AG10803 (cell line): ENCODE results near the gene RGS6.

Experiments used
- DNase-seq: peaks from one replicate; pipeline ENCODE4 v3.0.0; 2010; ENCODE audit warnings: low read depth
- H3K4me3 ChIP-seq: 2 replicates; pipeline ENCODE4 v1.5.1; 2011; ENCODE audit warnings: mild to moderate bottlenecking, low read length, control low read depth
- TF ChIP-seq, protein P1 (sequence below): conservative IDR thresholded peaks from 2 replicates; pipeline ENCODE4 v1.5.1; 2011; ENCODE audit warnings: mild to moderate bottlenecking, low read length, control low read depth, inconsistent platforms

The RGS6 gene

DNA sequence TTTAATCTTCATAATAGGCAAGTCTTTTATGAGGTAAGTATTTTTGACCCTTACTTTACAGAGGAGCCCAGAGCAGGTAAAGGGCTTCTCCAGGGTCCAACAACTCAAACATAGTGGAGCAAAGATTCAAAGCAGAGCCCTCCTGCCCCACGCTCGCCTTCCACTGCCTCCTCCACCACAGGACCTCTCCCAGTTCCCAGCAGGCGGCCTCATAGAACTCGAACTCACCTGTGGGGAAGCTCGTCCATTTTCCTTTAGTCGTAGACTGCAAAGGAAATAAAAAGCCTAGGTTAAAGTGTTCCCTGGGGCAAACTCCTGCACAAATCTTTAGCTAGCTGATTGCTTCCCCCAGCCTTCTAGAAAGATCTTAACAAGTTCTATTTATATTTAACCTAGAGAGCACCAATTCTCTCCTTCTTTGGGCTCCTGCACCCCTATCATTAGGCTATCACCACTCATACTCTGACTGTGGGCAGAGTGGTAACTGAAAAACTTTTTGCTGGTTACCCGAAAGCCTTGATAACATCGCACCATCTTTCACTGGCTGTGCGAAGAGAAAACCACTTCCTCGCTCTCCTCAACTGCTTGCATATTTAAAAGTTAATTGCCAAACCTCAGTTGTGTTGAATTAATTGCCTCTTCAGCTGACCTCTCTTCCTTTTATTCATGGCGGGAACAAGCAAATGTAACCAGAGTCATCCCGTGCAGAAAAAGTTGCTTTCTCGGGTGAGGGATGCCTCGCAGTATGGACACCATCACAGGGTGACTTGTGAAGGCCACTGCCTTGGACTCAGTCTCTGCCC lies 662.1 kb downstream of the RGS6 start:
- H3K4me3 ChIP-seq: no peak overlapping the region
- TF ChIP-seq, protein P1, sequence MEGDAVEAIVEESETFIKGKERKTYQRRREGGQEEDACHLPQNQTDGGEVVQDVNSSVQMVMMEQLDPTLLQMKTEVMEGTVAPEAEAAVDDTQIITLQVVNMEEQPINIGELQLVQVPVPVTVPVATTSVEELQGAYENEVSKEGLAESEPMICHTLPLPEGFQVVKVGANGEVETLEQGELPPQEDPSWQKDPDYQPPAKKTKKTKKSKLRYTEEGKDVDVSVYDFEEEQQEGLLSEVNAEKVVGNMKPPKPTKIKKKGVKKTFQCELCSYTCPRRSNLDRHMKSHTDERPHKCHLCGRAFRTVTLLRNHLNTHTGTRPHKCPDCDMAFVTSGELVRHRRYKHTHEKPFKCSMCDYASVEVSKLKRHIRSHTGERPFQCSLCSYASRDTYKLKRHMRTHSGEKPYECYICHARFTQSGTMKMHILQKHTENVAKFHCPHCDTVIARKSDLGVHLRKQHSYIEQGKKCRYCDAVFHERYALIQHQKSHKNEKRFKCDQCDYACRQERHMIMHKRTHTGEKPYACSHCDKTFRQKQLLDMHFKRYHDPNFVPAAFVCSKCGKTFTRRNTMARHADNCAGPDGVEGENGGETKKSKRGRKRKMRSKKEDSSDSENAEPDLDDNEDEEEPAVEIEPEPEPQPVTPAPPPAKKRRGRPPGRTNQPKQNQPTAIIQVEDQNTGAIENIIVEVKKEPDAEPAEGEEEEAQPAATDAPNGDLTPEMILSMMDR: no peak
- DNase-seq: no peak

DNA sequence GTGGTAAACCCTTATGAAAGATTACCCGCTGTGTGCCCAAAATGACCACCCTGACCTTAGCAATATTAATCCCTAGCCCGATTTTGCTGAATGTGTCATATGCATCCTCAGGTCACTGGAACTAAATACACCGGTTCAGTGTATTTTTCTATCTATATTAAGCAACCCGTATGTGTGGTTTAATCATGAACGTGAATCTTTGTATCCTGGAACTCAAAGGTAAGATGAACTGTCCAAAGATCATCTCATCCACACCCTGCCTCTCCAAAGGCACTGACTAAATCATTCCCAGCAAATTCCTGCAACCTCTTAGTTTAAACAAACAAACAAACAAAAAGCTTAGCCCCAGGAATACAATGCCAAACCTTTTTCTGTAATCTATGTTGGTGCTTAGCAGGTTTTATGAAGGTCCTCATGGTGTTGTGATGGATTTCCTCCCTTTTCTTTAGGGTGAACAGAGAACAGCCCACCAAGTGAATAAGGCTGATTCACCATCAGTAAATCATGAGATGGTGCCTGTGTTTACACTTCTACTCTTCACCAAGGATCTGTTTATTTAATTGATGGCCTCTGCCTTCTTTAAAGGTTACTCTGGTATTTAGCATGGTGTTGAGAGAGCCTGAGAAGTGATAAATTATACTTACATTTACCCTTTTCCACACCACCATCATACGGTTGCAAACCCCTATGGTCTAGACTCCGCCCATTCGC lies 663.1 kb downstream of the RGS6 start:
- no peak for DNase-seq
- no peak overlapping the region for H3K4me3 ChIP-seq
- TF ChIP-seq, protein P1: no peak

DNA sequence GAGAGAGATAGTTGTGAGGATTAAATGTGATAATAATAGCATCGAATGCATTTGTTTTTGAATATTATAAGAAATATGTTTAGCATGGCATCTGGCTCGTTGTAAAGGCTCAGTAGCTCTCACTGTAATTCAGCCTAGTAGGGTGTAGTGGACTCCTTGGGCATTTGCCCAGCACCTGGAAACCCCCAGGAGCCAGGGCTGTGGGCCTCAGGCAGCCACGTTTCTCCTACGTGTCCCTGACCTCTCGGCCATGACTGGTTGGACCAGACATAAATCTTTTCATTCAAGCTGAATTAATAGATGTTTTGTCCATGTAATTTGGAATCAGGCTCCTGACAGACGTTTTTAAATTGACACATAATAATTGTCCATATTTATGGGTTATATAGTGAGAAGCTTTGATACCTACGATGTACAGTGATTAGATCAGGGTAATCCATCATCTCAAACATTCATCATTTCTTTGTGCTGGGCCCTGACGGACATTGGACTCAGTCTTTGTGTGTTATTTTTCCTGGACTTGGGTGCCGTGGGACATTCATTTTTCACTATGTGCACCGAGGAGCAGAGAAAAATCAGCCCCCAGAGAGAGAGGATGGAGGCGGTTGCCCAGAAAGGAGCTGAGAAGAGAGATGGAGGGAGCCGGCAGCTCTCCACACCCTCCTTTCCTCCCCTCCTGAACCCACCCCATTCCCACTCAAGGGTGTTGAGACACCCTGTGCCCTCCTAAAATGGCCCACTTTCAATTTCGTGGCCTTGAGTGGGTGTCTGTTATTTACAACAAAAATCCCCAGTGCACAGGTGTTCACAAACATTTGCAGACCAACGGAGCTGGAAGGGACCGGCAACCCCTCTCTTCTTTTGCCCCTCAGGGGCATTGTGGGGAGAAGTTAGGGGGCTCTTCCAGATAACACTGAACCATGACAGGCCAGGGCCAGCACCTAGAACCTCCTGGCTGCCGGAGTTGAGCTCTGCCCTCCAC lies 665.3 kb downstream of the RGS6 start:
- TF ChIP-seq, protein P1: no peak
- H3K4me3 ChIP-seq: no peak overlapping the region
- no peak for DNase-seq

DNA sequence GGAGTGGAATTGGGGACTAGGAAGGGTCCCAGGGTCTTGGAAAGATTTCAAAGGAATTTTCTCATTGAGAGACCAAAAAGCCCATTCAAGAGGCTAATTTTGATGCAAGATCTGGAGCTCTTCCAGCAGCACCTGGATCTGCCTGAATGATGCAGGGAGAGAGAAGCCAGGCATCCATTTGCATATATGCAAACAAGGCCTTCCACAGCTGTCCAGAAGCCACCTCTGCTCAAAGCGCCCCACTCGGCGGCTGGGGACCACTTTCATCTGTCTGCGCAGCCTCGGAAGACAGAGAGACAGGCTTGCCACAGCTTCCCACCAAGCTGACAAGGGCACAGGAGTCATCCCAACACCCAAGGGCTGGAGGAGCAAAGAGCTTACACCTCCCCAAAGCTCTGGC lies 666.1 kb downstream of the RGS6 start:
- H3K4me3 ChIP-seq: no peak overlapping the region
- no peak for DNase-seq
- TF ChIP-seq, protein P1: no peak

DNA sequence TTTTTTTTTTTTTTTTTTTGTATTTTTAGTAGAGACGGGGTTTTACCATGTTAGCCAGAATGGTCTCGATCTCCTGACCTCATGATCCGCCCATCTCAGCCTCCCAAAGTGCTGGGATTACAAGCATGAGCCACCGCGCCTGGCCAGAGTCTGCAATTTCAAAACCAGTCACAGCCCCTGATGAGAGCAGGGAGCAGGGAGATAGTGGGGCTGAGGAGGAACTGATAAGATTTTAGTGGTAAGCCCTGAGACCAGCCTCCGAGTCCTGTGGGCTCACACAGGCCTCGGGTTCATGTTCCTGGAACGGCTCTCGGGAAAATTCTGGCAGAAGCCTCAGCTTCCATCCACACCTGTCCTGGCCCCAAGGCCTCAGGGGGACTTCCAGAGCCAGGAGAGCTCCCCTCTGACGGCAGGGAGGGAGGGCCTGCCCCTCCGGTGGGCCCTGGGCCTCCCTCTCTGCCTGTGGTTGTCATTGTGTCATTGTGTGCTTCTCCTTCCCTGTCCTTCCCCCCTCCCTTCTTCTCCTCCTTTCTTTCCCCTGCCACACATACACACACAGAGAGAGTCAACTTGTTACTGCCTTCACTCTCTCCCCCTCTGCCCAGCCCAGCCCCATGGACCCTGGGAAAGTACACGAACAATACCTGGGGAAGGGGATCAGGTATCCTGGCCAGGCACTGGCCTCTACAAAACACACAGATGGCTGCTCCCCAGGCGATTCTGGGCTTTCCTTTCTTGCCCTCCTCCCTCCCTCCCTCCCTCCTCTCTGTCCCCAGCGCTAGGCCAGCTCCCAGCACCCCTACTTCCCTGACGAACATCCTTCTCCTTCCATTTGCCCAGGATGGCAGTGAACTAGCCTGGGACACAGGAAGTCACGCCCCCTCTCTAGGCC lies 667.6 kb downstream of the RGS6 start:
- no peak for DNase-seq
- TF ChIP-seq, protein P1: no peak
- no peak overlapping the region for H3K4me3 ChIP-seq
